ENCODE results near the gene FCN1. TPM values are rescaled to one million over a fixed set of nuclear protein-coding genes. Genes with fewer than 3 reads are reported as not detected.
A peak's percentile ranks its signal among the peaks of the same experiment; 100 is the strongest.

FCN1 gene
- total RNA-seq, 3 donors from 2014 or later = 0.46 to 6.0 (median 3.3) TPM

DNA sequence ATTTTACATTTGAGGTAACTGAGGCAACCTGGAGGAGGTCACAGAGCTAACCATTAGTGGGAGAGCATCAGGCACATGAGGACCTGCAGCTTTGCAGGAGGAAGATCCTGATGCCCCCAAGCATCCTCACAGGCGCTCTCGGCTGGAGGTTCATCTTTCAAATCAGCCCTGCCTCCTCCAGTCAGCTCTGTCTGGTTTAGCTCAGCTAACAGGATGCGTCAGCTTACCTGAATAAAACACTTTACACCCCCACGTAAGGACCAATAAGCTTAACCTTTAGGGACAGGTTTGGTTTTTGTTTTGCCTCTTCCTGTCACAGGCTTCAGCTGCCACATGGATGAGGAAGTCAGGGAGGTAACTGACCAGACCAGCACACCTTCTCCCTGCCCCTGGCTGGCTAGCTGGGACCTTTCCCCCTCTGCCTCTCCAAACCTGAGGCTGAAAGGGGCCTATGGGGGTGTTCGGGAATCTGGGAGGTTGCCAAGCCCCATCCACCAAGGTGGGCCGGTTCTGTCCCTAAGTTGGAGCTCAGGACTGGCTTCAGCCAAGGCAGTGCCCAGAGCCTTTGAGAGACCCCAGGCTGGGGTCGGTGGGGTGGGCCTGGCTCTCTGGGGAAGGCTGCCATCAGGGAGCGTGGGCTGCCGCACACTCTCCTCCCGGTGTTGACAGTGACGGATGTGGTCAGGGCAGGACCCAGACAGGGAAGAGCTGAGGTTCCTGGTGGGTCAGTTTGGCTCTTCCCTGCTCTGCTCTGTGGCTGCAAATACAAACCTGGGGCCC, 20.0 kb upstream of the FCN1 start:
- Histone ChIP-seq H3K4me1 (ENCODE audit: low read depth) (no peaks in the 10 kb centered on the region), H3K36me3 (ENCODE audit: low read depth) (no peaks in the 10 kb centered on the region), H3K9me3 (no peaks in the 10 kb centered on the region), H3K4me3 (no peak overlapping the region)
- no peak for DNase-seq
- no peak for ATAC-seq
- intact Hi-C loops (cut with DNase I, micrococcal nuclease) = no loop called here
- TF ChIP-seq, protein P1, sequence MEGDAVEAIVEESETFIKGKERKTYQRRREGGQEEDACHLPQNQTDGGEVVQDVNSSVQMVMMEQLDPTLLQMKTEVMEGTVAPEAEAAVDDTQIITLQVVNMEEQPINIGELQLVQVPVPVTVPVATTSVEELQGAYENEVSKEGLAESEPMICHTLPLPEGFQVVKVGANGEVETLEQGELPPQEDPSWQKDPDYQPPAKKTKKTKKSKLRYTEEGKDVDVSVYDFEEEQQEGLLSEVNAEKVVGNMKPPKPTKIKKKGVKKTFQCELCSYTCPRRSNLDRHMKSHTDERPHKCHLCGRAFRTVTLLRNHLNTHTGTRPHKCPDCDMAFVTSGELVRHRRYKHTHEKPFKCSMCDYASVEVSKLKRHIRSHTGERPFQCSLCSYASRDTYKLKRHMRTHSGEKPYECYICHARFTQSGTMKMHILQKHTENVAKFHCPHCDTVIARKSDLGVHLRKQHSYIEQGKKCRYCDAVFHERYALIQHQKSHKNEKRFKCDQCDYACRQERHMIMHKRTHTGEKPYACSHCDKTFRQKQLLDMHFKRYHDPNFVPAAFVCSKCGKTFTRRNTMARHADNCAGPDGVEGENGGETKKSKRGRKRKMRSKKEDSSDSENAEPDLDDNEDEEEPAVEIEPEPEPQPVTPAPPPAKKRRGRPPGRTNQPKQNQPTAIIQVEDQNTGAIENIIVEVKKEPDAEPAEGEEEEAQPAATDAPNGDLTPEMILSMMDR (IDR thresholded peaks at IDR 0.05) = no peak

DNA sequence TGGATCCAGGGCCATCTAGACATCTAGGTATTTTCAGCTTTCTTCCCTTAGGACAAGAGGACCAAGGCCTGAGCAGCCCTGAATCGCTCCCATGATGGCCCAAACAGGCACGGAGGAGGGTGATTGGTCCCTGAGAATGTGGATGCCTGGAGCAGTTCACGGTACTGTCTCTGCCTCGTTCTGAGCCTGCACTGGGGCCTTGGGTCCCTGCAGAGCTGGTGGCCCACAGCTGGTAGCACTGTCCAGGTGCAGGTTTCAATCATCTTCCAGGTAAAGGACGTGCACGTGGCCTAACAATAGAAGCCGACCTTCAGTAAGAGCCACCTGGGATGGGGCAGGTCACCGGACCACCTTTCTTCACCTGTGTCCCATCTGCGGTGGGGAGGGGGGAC, 19.4 kb upstream of the FCN1 start:
- no peak for DNase-seq
- intact Hi-C loops (cut with DNase I, micrococcal nuclease) = no loop called here
- peak; percentile 40 for ATAC-seq
- Histone ChIP-seq H3K4me1 (ENCODE audit: low read depth) (no peaks in the 10 kb centered on the region), H3K36me3 (ENCODE audit: low read depth) (no peaks in the 10 kb centered on the region), H3K9me3 (no peaks in the 10 kb centered on the region), H3K4me3 (no peak overlapping the region)
- TF ChIP-seq, protein P1 (IDR thresholded peaks at IDR 0.05) = no peak

DNA sequence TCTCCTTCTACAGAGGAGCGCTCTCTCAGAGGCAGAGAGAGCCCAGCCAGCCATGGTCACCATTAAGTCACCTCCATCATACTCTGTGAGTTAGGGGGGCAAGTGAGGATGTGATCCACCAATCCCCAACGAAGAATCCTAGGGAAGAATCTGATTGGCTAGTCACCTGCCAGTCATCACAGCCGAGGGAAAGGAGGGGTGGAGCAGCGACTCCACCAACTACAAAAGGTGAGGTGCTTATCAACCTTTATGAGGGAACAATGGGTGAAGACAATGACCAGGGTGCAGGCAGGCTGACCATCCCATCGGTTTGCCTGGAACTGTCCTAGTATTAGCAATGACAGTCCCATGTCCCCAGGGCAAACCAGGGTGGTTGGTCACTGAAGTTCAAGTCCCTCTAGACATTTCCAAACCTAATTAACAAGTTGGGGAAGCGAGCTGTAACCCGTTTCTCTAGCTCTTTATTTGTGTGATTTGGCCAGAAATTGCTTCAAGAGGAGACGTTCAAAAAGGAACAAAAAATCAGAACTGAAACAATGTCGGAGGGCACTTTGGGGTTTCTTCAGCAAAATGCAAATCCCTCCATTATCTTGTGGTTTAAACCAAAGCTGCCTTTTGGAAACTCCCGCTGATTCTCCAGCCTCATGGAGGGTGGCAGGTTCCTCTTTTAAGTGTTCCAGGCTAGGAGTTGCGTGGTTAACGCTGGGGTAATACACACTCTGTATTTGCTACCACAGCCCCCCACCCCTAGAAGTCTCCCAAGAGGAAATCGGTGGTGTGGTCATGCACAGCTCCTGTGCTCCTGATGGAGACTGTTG, 18.8 kb upstream of the FCN1 start:
- TF ChIP-seq, protein P1 (IDR thresholded peaks at IDR 0.05) = no peak
- H3K4me1 ChIP-seq (ENCODE audit: low read depth) = no peaks in the 10 kb centered on the region
- ATAC-seq = peak; percentile 54
- H3K9me3 ChIP-seq = no peaks in the 10 kb centered on the region
- DNase-seq = peak in 1 of 3 donors; percentile 7
- H3K4me3 ChIP-seq = no peak overlapping the region
- no peaks in the 10 kb centered on the region for H3K36me3 ChIP-seq (ENCODE audit: low read depth)
- intact Hi-C loops (cut with DNase I, micrococcal nuclease) = no loop called here

DNA sequence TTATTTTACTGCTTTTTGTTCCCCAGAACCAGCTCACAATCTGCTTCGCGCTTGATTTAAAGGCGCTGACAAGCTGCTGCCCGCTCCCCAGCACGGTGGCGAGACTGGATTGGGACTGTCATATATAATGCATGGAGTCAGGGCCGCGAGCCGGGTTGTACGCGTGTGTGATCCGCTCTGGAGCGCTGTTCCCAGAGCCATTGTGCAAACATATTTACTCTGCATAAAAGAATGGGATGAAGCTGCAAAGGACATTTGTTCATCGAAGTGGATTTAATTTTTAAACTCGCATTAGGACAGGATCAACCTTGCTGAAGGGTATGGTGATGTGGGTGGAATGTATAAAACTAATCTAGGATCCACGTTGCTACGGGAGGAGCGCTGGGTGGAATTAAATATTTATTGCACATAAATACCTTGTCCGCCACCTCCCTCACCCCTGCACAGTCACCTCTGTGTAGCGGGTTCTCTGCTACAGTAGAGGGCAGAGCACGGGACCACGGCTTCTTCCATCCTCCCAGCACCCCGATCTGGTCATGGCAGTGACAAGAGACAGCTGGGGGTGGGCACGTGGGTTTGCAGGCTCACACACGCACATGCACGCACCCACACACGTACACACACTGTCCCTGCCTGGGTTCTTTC, 18.1 kb upstream of the FCN1 start:
- DNase-seq = no peak
- no peaks in the 10 kb centered on the region for H3K36me3 ChIP-seq (ENCODE audit: low read depth)

DNA sequence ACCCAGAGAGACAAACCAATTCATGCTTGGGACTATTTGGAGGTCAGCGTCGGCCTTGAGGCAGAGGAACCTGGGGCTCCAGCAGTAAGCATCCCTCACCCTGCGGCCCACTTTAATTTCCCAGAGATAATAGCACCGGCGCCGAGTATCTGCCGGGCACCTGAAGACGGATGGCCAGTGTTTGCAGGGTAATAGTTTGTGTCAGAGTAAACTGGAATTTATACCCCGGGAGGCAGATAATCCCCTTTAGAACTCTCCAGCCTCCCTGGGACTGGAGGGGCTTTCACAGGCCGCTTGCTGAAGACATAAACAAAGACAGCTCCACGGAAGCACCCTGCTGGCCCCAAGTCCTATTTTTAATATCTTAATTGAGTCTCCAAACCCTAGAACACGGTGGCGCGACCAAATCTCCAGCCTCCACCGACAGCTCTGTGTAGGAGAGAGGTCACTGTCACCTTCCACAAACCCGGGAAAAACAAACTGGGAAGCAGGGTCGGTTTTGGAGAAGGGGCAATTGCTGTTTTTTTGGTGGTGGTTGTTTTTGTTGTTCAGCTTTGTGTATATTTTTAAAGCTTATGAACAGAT, 17.4 kb upstream of the FCN1 start:
- ATAC-seq = no peak
- intact Hi-C loops (cut with DNase I, micrococcal nuclease) = no loop called here
- Histone ChIP-seq H3K9me3 (no peaks in the 10 kb centered on the region), H3K4me1 (ENCODE audit: low read depth) (no peaks in the 10 kb centered on the region), H3K4me3 (no peak overlapping the region), H3K36me3 (ENCODE audit: low read depth) (no peaks in the 10 kb centered on the region)
- TF ChIP-seq, protein P1 (IDR thresholded peaks at IDR 0.05) = no peak
- DNase-seq = no peak

More for the DNA sequence above, 18.1 kb upstream of the FCN1 start:
- ATAC-seq = no peak
- Histone ChIP-seq H3K4me3 (no peak overlapping the region), H3K9me3 (no peaks in the 10 kb centered on the region), H3K4me1 (ENCODE audit: low read depth) (no peaks in the 10 kb centered on the region)
- TF ChIP-seq, protein P1 (IDR thresholded peaks at IDR 0.05) = no peak
- intact Hi-C loops (cut with DNase I, micrococcal nuclease) = no loop called here
